IPS-11a (cell line): ENCODE data around the gene PDE4C.

ENCODE experiments used
- H3K4me3 ChIP-seq: one replicate; pipeline ENCODE4 v1.5.1; 2013; ENCODE audit warnings: low read depth, low read length, control low read depth

The PDE4C gene

GRCh38 chr19:18202778-18203407, 23.3 kb downstream of the PDE4C start:
- peak overlapping the region; percentile 75 for H3K4me3 ChIP-seq

DNA sequence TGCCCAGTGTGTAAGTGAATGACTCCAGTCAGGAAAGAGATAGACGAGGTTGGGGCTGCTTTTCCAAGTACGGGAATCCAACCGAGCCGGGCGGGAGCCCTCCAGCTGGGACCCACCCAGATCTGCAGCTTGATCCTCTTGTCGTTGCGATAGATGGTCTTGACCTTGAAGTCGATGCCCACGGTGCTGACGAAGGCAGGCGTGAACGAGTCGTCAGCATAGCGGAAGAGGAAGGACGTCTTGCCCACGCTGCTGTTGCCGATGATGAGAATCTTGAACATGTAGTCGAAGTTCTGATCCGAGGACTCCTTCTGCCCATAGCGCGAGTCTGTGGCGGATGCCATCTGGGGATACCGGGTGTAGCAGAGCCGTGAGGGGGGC, 23.9 kb downstream of the PDE4C start:
- no peak overlapping the region for H3K4me3 ChIP-seq

DNA sequence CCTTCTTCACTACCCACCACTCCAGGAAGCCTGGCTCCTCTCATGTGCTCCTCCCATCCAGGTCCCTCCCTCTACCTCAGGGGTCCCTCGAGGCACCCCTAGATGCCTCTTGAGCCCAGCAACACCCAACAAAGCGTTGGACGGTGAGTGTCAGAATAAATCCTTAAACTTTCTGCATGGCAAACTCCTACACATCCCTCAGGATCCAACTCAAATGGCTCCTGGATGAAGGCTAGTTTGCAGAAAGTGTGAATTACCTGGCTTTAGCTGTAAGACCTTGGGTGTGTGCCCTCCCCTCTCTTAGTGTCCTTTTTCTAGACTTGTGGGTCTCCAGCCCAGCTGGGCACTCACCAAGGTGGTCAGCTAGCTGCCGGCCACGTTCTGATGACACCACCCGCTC, 27.9 kb downstream of the PDE4C start:
- no peak overlapping the region for H3K4me3 ChIP-seq

GRCh38 chr19:18197941-18198340, 28.3 kb downstream of the PDE4C start:
- no peak overlapping the region for H3K4me3 ChIP-seq

DNA sequence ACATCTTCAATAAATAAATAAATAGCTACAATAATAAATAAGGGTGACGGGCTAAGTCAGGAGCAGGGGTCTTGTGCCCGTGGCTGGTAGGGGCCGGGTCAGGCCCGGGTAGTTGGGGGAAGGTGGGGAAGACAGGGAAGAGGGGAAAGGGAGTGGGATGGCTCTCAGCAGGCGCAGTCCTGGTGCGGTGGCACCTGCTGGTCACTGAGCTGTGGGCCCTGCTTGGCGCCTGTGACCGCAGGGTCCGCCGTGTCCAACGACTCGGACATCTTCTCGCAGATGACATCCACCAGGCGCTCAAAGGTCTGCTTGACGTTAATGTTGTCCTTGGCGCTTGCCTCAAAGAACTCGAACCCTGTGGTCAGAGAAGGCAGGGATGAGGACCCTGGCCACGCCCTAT, 28.9 kb downstream of the PDE4C start:
- H3K4me3 ChIP-seq = no peak overlapping the region

GRCh38 chr19:18196511-18196845, 29.8 kb downstream of the PDE4C start:
- no peak overlapping the region for H3K4me3 ChIP-seq

DNA sequence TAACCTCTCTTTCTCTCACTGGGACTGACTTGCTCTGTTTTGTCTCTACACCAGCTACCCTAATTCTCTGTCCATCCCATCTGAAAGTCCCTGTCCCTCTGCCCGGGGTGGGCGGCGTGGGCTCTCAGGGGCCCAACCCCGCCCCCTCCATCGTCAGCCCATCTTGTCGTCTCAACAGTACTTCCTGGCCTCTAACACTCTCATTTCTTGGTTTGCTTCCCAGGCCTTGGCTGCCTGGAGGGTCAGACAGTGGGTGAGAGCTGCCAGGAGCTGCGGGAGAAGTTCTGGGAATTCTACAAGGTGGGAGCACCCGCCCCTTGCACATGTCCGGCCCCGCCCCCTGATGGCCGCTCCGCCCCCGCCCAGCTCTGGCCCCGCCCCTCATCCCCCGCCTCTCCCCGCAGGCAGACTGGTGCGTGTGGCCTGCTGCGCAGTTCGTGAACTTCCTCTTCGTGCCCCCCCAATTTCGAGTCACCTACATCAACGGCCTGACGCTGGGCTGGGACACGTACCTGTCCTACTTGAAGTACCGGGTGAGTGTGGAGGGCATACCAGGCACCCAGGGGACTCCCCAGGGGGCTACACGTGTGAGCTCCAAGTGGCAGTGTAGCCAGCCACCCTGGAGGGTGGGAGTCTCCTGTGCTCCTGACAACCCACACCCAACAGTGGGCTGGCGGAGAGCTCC, 31.5 kb downstream of the PDE4C start:
- no peak overlapping the region for H3K4me3 ChIP-seq

GRCh38 chr19:18194181-18194530, 32.1 kb downstream of the PDE4C start:
- H3K4me3 ChIP-seq = peak overlapping the region; percentile 75

DNA sequence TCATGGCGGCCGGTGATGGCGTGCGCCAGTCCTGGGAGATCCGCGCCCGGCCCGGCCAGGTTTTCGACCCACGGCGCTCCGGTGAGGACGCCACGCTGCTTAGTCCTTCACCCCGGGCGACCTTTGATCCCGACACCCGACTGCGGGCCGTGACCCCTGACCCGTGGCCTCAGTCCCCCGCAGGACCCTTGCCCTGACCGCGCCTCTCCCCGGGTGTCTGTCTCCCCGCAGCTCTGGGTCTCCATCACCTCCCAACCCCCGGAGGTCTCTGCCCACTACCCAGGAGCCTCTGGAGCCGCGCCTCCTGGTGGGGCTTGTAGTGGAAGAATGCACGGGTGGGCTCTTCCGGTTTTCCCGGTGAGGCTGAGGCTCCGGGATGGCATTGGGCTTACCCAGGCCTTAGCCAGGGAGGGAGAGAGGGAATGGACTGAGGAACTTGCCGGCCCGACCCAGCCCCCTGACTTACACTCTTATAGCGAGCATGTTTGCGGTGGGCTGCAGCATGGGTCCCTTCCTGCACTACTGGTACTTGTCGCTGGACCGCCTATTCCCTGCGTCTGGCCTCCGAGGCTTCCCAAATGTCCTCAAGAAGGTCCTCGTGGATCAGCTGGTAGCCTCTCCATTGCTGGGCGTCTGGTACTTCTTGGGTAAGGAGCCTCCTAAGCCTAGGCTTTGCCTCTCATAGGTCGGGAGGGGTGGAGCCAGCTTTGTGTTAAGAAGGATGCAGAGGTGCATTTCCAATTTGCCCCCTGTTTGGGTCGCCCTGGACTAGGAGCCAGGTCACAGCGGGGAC, 32.7 kb downstream of the PDE4C start:
- peak overlapping the region; percentile 75 for H3K4me3 ChIP-seq

- peak within 1 kb of the TSS; percentile 75 for H3K4me3 ChIP-seq
Observed at GRCh38 chr19:18192673-18193387, 33.4 kb downstream of the PDE4C start, which contains the start of gene MPV17L2. TSS of gene MPV17L2 (plus strand) at chr19:18193218. CDS start at chr19:18193282, 64 bp downstream.

DNA sequence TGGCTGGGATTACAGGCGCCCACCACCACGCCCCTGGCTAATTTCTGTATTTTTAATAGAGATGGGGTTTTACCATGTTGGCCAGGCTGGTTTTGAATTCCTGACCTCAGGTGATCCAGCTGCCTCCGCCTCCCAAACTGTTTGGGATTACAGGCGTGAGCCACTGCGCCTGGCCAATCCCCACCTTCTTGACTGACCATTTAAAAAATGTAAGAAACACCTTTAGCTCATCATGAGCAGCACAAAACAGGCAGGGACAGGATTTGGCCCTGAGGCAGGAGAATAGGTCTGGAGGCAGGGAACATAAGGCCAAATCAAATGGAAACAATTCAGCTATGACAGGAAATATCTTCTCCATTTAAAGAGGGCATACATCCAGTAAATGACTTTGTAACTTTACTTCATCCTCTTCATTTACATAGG, 34.6 kb downstream of the PDE4C start:
- no peak overlapping the region for H3K4me3 ChIP-seq

GRCh38 chr19:18190278-18190677, 36.0 kb downstream of the PDE4C start:
- H3K4me3 ChIP-seq = no peak overlapping the region

DNA sequence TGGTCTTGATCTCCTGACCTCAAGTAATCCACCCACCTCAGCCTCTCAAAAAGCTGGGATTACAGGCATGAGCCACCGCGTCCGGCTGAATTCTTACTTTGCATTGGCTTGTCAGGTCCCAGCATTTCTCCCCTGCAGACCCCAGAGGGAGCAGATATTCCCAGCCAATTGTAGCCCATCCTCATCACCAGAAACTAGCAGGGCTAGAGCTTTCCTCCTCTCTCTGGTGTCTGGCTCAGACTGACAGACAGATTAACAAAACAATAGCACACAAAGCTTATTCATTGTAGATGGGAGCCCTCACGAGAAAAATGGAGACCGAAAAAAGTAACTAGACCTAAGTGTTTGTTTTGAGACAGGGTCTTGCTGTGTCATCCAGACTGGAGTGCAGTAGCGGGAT, 40.7 kb downstream of the PDE4C start:
- no peak overlapping the region for H3K4me3 ChIP-seq

GRCh38 chr19:18183529-18183928, 42.7 kb downstream of the PDE4C start:
- no peak overlapping the region for H3K4me3 ChIP-seq

DNA sequence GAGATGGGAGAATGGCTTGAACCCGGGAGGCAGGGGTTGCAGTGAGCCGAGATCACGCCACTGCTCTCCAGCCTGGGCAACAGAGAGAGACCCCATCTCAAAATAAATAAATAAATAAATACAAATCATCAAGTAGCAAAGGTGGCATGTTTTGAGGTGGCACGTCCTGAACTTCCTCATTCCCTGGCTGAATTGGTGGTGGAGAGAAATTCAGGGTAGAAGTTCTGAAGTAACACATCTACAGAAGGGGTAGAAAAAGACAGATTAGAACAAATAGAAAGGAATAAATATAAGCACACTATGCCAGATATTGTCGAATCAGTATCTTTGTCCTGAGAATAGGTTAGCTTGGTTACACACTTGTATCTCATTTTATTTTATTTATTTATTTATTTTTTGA, 46.3 kb downstream of the PDE4C start:
- no peak overlapping the region for H3K4me3 ChIP-seq

DNA sequence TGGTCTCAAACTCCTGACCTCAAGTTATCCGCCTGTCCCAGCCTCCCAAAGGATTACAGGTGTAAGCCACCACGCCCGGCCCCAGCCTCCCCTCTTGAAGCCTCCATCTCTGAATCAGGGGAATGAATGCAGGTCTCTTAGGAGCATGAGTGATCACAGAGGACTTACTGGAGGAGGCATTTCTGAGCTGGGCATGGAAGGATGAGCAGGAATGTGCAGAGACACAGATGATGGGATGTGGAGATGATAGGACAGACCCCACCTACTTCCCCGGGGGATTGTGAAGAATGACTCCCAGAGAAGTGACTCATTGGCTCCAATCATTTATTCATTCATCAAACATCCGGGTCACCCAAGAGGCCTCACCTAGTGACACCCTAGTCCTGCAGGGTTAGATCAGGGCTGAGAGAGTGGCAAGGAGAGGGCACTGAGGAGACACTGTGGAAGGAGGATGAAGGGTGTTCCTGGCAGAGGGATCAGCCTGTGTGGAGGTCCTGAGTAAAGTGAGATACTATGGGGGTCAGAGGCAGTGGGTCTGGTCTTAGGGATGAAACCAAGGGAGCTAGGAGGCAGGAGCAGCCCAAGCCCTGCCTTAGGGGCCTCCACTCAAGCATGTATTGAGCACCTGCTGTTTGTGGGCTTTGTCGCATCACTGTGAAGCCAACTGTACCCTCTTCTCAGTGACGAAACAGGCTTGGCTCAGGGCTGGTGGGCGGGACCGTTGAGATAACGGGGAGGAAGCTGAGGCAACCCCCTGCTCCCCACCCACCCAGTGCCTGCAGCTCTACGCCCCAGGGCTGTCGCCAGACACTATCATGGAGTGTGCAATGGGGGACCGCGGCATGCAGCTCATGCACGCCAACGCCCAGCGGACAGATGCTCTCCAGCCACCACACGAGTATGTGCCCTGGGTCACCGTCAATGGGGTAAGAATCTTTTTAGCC, 49.6 kb downstream of the PDE4C start:
- H3K4me3 ChIP-seq = no peak overlapping the region

DNA sequence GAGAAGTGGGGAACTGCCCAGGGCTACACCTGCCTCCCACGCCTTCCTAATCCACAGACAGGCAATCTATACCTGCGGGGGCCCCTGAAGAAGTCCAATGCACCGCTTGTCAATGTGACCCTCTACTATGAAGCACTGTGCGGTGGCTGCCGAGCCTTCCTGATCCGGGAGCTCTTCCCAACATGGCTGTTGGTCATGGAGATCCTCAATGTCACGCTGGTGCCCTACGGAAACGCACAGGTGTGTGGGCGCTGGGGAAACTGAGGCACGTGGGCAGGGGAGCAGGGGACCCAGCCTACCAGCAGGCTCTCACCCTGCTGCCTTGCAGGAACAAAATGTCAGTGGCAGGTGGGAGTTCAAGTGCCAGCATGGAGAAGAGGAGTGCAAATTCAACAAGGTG, 51.3 kb downstream of the PDE4C start:
- H3K4me3 ChIP-seq = no peak overlapping the region
